Measurements from ENCODE around the gene KLF15.

The KLF15 gene

GRCh38 chr3:126360714-126361060 is 3.5 kb upstream of the KLF15 start:
- no peak for DNase-seq (ENCODE audit: low spot score)

GRCh38 chr3:126360046-126360713 is 3.0 kb upstream of the KLF15 start:
- DNase-seq (ENCODE audit: low spot score): no peak

GRCh38 chr3:126358816-126359181 is 1.6 kb upstream of the KLF15 start:
- DNase-seq (ENCODE audit: low spot score): no peak

- DNase-seq (ENCODE audit: low spot score): no peak
Measured at GRCh38 chr3:126358038-126358815, 1.0 kb upstream of the KLF15 start.

- peak; percentile 60 for DNase-seq (ENCODE audit: low spot score)
Measured at GRCh38 chr3:126356373-126357264, 589 bp downstream of the KLF15 start.

GRCh38 chr3:126355777-126356372 is 1.3 kb downstream of the KLF15 start:
- peak; percentile 91 for DNase-seq (ENCODE audit: low spot score)

- no peak for DNase-seq (ENCODE audit: low spot score)
Measured at GRCh38 chr3:126355251-126355650, 2.0 kb downstream of the KLF15 start.

- DNase-seq (ENCODE audit: low spot score): no peak
Measured at GRCh38 chr3:126354776-126355175, 2.4 kb downstream of the KLF15 start.

- DNase-seq (ENCODE audit: low spot score): no peak
Measured at GRCh38 chr3:126353694-126354321, 3.4 kb downstream of the KLF15 start.

- DNase-seq (ENCODE audit: low spot score): no peak
Measured at GRCh38 chr3:126352476-126353454, 4.4 kb downstream of the KLF15 start.

- DNase-seq (ENCODE audit: low spot score): no peak
Measured at GRCh38 chr3:126351771-126352475, 5.3 kb downstream of the KLF15 start.

GRCh38 chr3:126351086-126351770 is 6.0 kb downstream of the KLF15 start:
- DNase-seq (ENCODE audit: low spot score): no peak

- DNase-seq (ENCODE audit: low spot score): no peak
Measured at GRCh38 chr3:126350502-126351085, 6.6 kb downstream of the KLF15 start.

GRCh38 chr3:126349611-126350501 is 7.4 kb downstream of the KLF15 start:
- DNase-seq (ENCODE audit: low spot score): no peak

GRCh38 chr3:126349071-126349470 is 8.1 kb downstream of the KLF15 start:
- DNase-seq (ENCODE audit: low spot score): no peak

GRCh38 chr3:126348308-126348920 is 8.8 kb downstream of the KLF15 start:
- DNase-seq (ENCODE audit: low spot score): no peak

GRCh38 chr3:126347543-126348161 is 9.6 kb downstream of the KLF15 start:
- no peak for DNase-seq (ENCODE audit: low spot score)

Measured in GM03348 (cell line).